Ascending aorta (tissue), 2 donors: ENCODE data around the gene DLGAP4. TPM values are rescaled to one million over a fixed set of nuclear protein-coding genes. Genes with fewer than 3 reads are reported as not detected.
"Not testable (repeated sequence)": the region's sequence is repeated elsewhere in the genome, so short reads cannot be mapped to it uniquely, and the experiment has no call there.

Source experiments
- DNase-seq, 2 donors: peaks; one replicate each; pipeline ENCODE4 v3.0.0-alpha.2; 2019; ENCODE audit warnings: low spot score in 2 of 2
- H3K27ac ChIP-seq, 2 donors: fragments of 200-600 bp; sonication (generic); one replicate each; pipeline ENCODE4 v1.5.1; 2016 to 2017; ENCODE audit warnings: mild to moderate bottlenecking in 1 of 2
- H3K27me3 ChIP-seq: fragments of 200-600 bp; sonication (generic); one replicate; pipeline ENCODE4 v1.5.1; 2017
- H3K36me3 ChIP-seq, 2 donors: fragments of 200-600 bp; sonication (generic); one replicate each; pipeline ENCODE4 v1.5.1; 2016
- H3K4me1 ChIP-seq, 2 donors: fragments of 200-600 bp; sonication (generic); one replicate each; pipeline ENCODE4 v1.5.1; 2016 to 2017; ENCODE audit warnings: mild to moderate bottlenecking in 1 of 2
- H3K4me3 ChIP-seq, 2 donors: fragments of 200-600 bp; sonication (generic); one replicate each; pipeline ENCODE4 v1.5.1; 2016 to 2017; ENCODE audit warnings: mild to moderate bottlenecking in 1 of 2
- H3K9me3 ChIP-seq, 2 donors: fragments of 200-600 bp; sonication (generic); one replicate each; pipeline ENCODE4 v1.5.1; 2016
- intact Hi-C: fragments of 100-400 bp; cut with DNase I; formaldehyde crosslinking; loops from one replicate; pipeline ENCODE4 v1.15.1; 2023
- total RNA-seq: library from RNA; depleted of rRNA; stranded (reverse); fragments of >200 nt; gene quantifications from one replicate; pipeline ENCODE4 v1.1.0, GENCODE V29; 2016
- TF ChIP-seq, protein P1 (sequence below), 3 experiments: fragments of 200-600 bp in 2 of 3; fragments of 450-650 bp in 1 of 3; sonication (generic) in 2 of 3; IDR thresholded peaks; one replicate each; pipeline ENCODE4 v1.5.1; 2016 to 2019; ENCODE audit warnings: antibody characterized with exemption in 3 of 3, mild to moderate bottlenecking in 1 of 3, moderate library complexity in 1 of 3

DLGAP4 gene
- total RNA-seq, 1 donor from 2014 or later: 98.2 TPM

DNA sequence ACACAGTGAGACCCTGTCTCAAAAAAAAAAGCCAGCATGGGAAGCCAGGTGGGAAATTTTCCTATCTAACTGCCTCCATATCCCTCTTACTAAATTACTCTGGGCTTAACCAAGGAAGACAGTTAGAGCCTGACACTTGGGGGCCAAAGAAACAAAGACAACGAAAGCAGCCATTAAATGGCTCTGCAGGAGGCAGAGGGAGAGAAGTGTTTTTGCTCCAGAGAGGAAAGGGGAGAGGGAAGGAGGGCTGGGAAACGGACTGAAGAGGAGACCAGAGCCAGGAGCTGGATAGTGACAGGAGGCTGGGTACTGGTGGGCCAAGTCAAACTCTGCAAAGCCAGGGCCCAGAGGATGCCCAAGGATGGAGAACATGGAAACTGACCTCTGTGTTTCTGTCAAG is 256.6 kb downstream of the DLGAP4 start:
- no peak overlapping the region for H3K4me3 ChIP-seq
- H3K9me3 ChIP-seq: no peaks in the 10 kb centered on the region
- H3K27ac ChIP-seq: no peak overlapping the region
- H3K36me3 ChIP-seq: no peaks in the 10 kb centered on the region
- DNase-seq: no peak
- no peaks in the 10 kb centered on the region for H3K27me3 ChIP-seq
- H3K4me1 ChIP-seq: no peaks in the 10 kb centered on the region
- intact Hi-C loops: no loop called here
- TF ChIP-seq, protein P1, sequence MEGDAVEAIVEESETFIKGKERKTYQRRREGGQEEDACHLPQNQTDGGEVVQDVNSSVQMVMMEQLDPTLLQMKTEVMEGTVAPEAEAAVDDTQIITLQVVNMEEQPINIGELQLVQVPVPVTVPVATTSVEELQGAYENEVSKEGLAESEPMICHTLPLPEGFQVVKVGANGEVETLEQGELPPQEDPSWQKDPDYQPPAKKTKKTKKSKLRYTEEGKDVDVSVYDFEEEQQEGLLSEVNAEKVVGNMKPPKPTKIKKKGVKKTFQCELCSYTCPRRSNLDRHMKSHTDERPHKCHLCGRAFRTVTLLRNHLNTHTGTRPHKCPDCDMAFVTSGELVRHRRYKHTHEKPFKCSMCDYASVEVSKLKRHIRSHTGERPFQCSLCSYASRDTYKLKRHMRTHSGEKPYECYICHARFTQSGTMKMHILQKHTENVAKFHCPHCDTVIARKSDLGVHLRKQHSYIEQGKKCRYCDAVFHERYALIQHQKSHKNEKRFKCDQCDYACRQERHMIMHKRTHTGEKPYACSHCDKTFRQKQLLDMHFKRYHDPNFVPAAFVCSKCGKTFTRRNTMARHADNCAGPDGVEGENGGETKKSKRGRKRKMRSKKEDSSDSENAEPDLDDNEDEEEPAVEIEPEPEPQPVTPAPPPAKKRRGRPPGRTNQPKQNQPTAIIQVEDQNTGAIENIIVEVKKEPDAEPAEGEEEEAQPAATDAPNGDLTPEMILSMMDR (IDR thresholded peaks at IDR 0.05): no peak

DNA sequence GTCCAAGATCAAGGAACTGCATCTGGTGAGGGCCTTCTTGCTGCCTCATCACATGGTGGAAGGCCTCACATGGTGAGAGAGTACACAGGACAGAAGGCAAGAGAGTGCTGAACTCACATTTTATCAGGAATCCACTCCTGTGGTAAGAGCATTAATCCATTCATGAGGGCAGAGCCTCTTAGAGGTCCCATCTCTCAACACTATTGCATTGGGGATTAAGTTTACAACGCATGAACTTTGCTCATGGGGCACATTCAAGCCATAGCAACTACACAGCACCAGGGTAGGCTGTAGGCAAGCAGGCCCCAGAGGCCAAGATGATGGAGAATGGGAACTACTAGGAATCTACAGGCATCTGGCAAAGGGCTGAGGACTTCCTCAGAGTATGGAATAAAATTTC is 257.2 kb downstream of the DLGAP4 start:
- H3K27ac ChIP-seq: no peak overlapping the region
- H3K9me3 ChIP-seq: no peaks in the 10 kb centered on the region
- H3K36me3 ChIP-seq: no peaks in the 10 kb centered on the region
- TF ChIP-seq, protein P1 (IDR thresholded peaks at IDR 0.05): no peak
- intact Hi-C loops: no loop called here
- no peaks in the 10 kb centered on the region for H3K27me3 ChIP-seq
- no peaks in the 10 kb centered on the region for H3K4me1 ChIP-seq
- H3K4me3 ChIP-seq: no peak overlapping the region
- DNase-seq: no peak

DNA sequence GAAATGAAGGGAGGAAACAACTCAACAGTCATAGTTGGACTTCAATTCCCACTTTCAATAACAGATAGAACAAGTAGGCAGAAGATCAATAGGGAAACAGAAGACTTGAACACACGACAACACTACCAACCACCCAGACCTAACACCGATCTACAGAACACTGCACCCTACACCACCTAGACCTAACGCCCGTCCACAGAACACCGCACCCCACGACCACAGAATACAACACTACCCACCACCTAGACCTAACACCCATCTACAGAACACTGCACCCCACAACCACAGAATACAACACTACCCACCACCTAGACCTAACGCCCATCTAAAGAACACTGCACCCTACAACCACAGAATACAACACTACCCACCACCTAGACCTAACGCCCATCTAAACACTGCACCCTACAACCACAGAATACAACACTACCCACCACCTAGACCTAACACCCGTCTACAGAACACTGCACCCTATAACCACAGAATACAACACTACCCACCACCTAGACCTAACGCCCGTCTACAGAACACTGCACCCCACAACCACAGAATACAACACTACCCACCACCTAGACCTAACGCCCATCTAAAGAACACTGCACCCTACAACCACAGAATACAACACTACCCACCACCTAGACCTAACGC is 258.1 kb downstream of the DLGAP4 start:
- intact Hi-C loops, H3K36me3 ChIP-seq, DNase-seq, H3K9me3 ChIP-seq, H3K27ac ChIP-seq, H3K4me3 ChIP-seq, H3K27me3 ChIP-seq, H3K4me1 ChIP-seq: not testable (repeated sequence)

DNA sequence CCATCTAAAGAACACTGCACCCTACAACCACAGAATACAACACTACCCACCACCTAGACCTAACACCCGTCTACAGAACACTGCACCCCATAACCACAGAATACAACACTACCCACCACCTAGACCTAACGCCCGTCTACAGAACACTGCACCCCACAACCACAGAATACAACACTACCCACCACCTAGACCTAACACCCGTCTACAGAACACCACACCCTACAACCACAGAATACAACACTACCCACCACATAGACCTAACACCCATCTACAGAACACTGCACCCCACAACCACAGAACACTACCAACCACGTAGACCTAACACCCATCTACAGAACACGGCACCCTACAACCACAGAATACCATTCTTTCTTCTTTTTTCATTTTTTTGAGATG is 258.6 kb downstream of the DLGAP4 start:
- DNase-seq, intact Hi-C loops, H3K36me3 ChIP-seq, H3K4me3 ChIP-seq, H3K27me3 ChIP-seq, H3K27ac ChIP-seq, H3K9me3 ChIP-seq, H3K4me1 ChIP-seq: not testable (repeated sequence)

DNA sequence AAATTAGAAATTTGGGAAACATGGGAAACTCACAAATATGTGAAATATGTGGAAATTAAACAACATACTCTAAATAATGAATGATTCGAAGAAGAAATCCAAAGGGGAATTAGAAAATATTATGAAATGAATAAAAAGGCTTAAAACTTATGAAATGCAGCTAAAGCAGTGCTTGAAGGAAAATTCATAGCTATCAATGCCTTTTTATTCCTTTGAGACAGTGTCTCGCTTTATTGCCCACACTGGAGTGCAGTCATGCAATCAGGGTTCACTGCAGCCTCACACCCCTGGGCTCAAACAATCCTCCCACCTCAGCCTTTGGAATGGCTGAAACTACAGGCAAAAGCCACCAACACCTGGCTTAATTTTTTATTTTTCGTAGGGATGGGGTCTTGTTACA is 259.4 kb downstream of the DLGAP4 start:
- DNase-seq: no peak

DNA sequence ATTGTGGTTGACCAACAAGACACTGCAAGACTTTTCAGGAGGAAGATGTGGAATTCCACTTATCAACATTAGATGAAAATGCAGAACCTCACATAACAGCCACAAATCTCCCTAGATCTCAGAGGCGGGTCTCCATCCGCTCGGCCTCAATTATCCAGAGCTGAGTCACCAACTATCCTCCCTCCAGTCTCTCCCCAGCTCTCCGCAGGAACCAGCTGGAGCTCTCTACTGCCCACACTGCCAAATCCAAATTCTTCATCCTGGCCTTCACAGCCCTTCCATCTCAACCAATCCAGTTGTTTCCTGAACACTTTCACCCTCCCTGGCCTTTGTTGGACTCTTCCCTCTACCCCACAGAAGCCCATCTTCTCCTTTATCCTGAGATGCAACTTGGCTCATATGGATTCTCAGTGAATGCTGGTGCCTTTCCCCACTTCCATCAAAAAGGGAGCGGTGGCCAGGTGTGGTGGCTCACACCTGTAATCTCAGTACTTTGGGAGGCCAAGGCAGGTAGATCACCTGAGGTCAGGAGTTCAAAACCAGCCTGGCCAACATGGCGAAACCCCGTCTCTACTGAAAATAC is 263.8 kb downstream of the DLGAP4 start:
- intact Hi-C loops: no loop called here

More for the DNA sequence above, 259.4 kb downstream of the DLGAP4 start:
- no peaks in the 10 kb centered on the region for H3K36me3 ChIP-seq
- no peak overlapping the region for H3K4me3 ChIP-seq
- H3K27me3 ChIP-seq: no peaks in the 10 kb centered on the region
- H3K9me3 ChIP-seq: no peaks in the 10 kb centered on the region
- TF ChIP-seq, protein P1 (IDR thresholded peaks at IDR 0.05): no peak
- no peak overlapping the region for H3K27ac ChIP-seq
- no peaks in the 10 kb centered on the region for H3K4me1 ChIP-seq
- intact Hi-C loops: no loop called here

More for the DNA sequence above, 263.8 kb downstream of the DLGAP4 start:
- Histone ChIP-seq H3K36me3 (no peaks in the 10 kb centered on the region), H3K27me3 (no peaks in the 10 kb centered on the region), H3K4me1 (peaks cover 0 to 11% of the 10 kb centered on the region in 2 donors), H3K4me3 (no peak overlapping the region), H3K27ac (no peak overlapping the region), H3K9me3 (no peaks in the 10 kb centered on the region)
- no peak for DNase-seq
- TF ChIP-seq, protein P1 (IDR thresholded peaks at IDR 0.05): no peak
